Epithelial cell of esophagus (primary cell): Measurements from ENCODE around the gene SHC3.

Experiments used
- DNase-seq: peaks from one replicate; pipeline ENCODE4 v3.0.0; 2010; ENCODE audit warnings: low read depth
- H3K4me3 ChIP-seq: 2 replicates; pipeline ENCODE4 v1.5.1; 2011; ENCODE audit warnings: mild to moderate bottlenecking, low read length, control low read depth
- CTCF ChIP-seq: IDR thresholded peaks from 2 replicates; pipeline ENCODE4 v1.5.1; 2011; ENCODE audit warnings: low read depth, mild to moderate bottlenecking, low read length, control low read depth, inconsistent platforms; ENCODE audit not compliant: insufficient read depth; ENCODE audit errors: missing control alignments

Gene SHC3

GRCh38 chr9:89078421-89078820 is 100.2 kb downstream of the SHC3 start:
- no peak for DNase-seq
- no peak for TF ChIP-seq CTCF
- H3K4me3 ChIP-seq, result no peak overlapping the region

- no peak overlapping the region for H3K4me3 ChIP-seq
- TF ChIP-seq CTCF, result no peak
- no peak for DNase-seq
These were observed 101.1 kb downstream of the SHC3 start for GRCh38 chr9:89077519-89077918.

GRCh38 chr9:89073397-89073796 is 105.2 kb downstream of the SHC3 start:
- TF ChIP-seq CTCF, result no peak
- no peak overlapping the region for H3K4me3 ChIP-seq
- no peak for DNase-seq

GRCh38 chr9:89071591-89071990 is 107.0 kb downstream of the SHC3 start:
- no peak for TF ChIP-seq CTCF
- H3K4me3 ChIP-seq, result no peak overlapping the region
- no peak for DNase-seq

GRCh38 chr9:89066835-89067234 is 111.8 kb downstream of the SHC3 start:
- no peak for DNase-seq
- no peak for TF ChIP-seq CTCF
- H3K4me3 ChIP-seq, result no peak overlapping the region

- H3K4me3 ChIP-seq, result no peak overlapping the region
- DNase-seq, result no peak
- TF ChIP-seq CTCF, result no peak
These were observed 112.7 kb downstream of the SHC3 start for GRCh38 chr9:89065921-89066320.

- TF ChIP-seq CTCF, result no peak
- no peak for DNase-seq
- H3K4me3 ChIP-seq, result no peak overlapping the region
These were observed 117.8 kb downstream of the SHC3 start for GRCh38 chr9:89060790-89061189.
